ENCODE measurements around the gene RYR3. TPM values are rescaled to one million over a fixed set of nuclear protein-coding genes. Genes with fewer than 3 reads are reported as not detected.
A peak's percentile ranks its signal among the peaks of the same experiment; 100 is the strongest.

Gene RYR3
- total and polyA plus RNA-seq, 7 donors: 2.5 to 159 (median 24.0) TPM

DNA sequence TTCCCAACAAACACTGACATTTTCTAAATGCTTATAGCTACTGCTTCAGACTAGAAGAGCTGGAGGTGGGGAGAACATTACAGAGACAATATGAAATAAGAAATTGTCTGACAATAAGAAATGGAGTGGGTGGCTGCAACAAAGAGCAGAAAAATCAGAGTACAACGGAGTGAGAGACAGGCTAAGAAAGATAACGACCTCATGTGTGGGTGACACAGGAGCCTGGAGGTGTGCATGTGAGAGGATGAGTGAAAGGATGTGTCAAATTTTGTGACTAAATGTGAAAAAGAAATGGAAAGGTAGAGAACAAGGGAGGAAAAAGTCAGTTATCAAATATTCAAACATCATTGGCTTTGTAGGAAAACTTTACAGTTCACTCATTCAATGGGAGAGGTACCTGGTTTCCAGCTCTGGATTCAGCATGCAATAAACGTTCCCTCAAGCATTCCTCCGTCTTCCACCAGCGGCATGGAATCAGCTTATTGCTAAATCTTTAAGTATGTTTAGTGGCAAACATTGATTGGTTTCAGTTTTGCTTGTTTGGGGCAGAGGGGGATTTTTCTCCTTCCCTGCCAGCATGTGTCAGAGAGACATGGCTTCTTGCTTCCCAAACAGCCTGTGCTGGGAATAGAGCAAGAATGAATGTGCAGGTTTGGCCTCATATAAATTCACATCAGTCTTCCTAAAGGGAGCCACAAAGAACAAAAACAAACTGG lies 553.8 kb downstream of the RYR3 start:
- Histone ChIP-seq H3K4me3 (no peak overlapping the region), H3K4me1 (no peaks in the 10 kb centered on the region), H3K9me3 (no peaks in the 10 kb centered on the region), H3K36me3 (ENCODE audit: insufficient read depth in 1 of 2, low read depth in 1 of 2) (peaks cover 2 to 61% of the 10 kb centered on the region in 2 donors), H3K27me3 (ENCODE audit: insufficient read depth in 3 of 3, low read length in 2 of 3) (no peaks in the 10 kb centered on the region), H3K27ac (no peak overlapping the region)
- TF ChIP-seq, protein P1, sequence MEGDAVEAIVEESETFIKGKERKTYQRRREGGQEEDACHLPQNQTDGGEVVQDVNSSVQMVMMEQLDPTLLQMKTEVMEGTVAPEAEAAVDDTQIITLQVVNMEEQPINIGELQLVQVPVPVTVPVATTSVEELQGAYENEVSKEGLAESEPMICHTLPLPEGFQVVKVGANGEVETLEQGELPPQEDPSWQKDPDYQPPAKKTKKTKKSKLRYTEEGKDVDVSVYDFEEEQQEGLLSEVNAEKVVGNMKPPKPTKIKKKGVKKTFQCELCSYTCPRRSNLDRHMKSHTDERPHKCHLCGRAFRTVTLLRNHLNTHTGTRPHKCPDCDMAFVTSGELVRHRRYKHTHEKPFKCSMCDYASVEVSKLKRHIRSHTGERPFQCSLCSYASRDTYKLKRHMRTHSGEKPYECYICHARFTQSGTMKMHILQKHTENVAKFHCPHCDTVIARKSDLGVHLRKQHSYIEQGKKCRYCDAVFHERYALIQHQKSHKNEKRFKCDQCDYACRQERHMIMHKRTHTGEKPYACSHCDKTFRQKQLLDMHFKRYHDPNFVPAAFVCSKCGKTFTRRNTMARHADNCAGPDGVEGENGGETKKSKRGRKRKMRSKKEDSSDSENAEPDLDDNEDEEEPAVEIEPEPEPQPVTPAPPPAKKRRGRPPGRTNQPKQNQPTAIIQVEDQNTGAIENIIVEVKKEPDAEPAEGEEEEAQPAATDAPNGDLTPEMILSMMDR (IDR thresholded peaks at IDR 0.05): no peak
- DNase-seq (no peak), ATAC-seq (no peak)
- intact Hi-C loops (cut with DNase I): no loop called here
- 71 to 84% (median 72%) methylated on average over 5 of the region's 5 CpGs for WGBS, 3 donors

DNA sequence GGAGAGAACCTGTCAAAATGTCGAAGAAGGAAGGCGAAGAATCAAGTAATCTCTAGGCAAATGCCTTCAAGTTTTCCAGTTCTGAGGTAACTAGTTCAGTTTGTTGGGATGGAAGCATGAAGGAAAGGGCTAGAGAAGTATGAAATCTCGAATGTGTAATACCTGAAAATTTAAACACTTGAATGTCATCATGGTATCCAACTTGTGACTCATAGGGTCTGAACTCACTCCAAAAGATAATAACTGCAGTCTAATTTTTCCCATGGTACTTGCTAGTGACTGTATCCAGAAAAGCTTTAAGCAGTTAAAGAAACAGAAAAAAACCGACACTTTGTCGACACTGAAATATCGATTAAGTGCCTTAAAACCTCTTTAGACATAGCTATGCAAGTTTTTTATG lies 554.6 kb downstream of the RYR3 start:
- WGBS, 3 donors: 55 to 90% (median 74%) methylated on average over 6 of the region's 6 CpGs
- no peak for DNase-seq
- Histone ChIP-seq H3K36me3 (ENCODE audit: insufficient read depth in 1 of 2, low read depth in 1 of 2) (peaks cover 2 to 52% of the 10 kb centered on the region in 2 donors), H3K27me3 (ENCODE audit: insufficient read depth in 3 of 3, low read length in 2 of 3) (no peaks in the 10 kb centered on the region), H3K4me3 (no peak overlapping the region), H3K4me1 (no peaks in the 10 kb centered on the region), H3K27ac (no peak overlapping the region), H3K9me3 (no peaks in the 10 kb centered on the region)
- ATAC-seq: no peak
- TF ChIP-seq, protein P1 (IDR thresholded peaks at IDR 0.05): no peak
- intact Hi-C loops (cut with DNase I): no loop called here

DNA sequence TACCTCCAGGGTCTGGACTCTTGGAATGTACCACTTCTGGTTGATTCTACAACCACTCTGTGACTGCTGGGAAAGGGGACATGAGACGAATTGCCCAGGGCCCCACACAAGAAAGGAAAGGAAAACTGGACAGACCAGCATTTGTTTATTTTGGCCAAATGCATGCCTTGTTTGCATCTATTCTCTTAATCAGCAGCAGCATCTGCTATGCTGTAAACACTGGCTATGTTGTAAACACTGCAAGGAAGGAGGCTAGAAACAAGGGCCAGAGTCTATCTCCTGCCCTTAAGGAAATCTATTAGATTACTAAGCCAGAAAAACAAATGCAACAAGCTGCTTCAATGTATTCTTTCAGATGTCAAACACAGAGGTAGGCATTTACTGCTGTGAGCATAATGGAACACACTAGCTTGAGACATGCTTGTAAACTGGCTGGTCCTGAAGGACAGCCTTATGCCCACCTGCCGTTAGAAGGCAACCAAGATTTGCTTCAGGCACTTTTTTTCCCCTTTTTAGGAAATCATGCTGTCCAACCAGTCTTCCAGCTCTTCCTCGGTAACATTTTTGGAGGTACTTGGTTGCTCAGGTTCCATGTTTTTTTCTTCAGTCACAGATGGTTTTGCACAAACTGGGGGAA lies 555.5 kb downstream of the RYR3 start:
- no peak overlapping the region for H3K4me3 ChIP-seq
- ATAC-seq: no peak
- no peak for DNase-seq
- TF ChIP-seq, protein P1 (IDR thresholded peaks at IDR 0.05): no peak
- H3K27me3 ChIP-seq (ENCODE audit: insufficient read depth in 3 of 3, low read length in 2 of 3): no peaks in the 10 kb centered on the region
- H3K9me3 ChIP-seq: no peaks in the 10 kb centered on the region
- no peak overlapping the region for H3K27ac ChIP-seq
- WGBS, 3 donors: 72 to 80% (median 78%) methylated on average over 3 of the region's 3 CpGs
- H3K36me3 ChIP-seq (ENCODE audit: insufficient read depth in 1 of 2, low read depth in 1 of 2): peaks cover 2 to 47% of the 10 kb centered on the region in 2 donors
- H3K4me1 ChIP-seq: no peaks in the 10 kb centered on the region
- intact Hi-C loops (cut with DNase I): no loop called here

DNA sequence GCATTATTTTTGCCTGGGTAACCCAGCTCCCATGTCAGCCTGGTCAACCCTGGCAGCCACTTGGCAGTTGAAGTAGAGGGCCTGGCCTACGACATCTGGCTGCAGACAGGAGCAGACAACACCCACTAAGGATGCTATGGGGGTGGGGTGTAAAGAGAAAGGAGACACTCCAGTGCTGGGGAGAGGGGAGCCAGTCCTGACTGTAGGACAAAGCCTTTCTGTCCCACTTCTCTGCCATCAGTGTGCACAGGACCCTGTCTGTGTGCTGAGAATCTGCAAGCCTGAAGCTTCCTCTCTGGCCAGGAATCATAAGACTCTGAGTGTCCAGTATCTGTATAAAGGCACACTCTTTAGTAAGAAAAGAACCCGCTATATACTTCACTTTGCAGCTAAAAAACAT lies 561.2 kb downstream of the RYR3 start:
- no peaks in the 10 kb centered on the region for H3K9me3 ChIP-seq
- no peaks in the 10 kb centered on the region for H3K27me3 ChIP-seq (ENCODE audit: insufficient read depth in 3 of 3, low read length in 2 of 3)
- TF ChIP-seq, protein P1 (IDR thresholded peaks at IDR 0.05): no peak
- intact Hi-C loops (cut with DNase I): no loop called here
- ATAC-seq (peak in 3 of 4 donors; percentile 15 to 45 (median 32)), DNase-seq (no peak)
- peaks cover 0 to 4% of the 10 kb centered on the region in 2 donors for H3K36me3 ChIP-seq (ENCODE audit: insufficient read depth in 1 of 2, low read depth in 1 of 2)
- H3K4me3 ChIP-seq: no peak overlapping the region
- no peak overlapping the region for H3K27ac ChIP-seq
- no peaks in the 10 kb centered on the region for H3K4me1 ChIP-seq
- WGBS, 3 donors: 77 to 80% (median 78%) methylated on average over 2 of the region's 2 CpGs

All from psoas muscle (tissue), 8 donors.